GM18502 (cell line): ENCODE data around the gene CFAP92.
"Not testable (repeated sequence)": the region's sequence is repeated elsewhere in the genome, so short reads cannot be mapped to it uniquely, and the experiment has no call there.

Source experiments
- ATAC-seq: cut with Tn5 transposase; IDR thresholded peaks from one replicate; pipeline ENCODE4 v1.9.1; 2021; ENCODE audit warnings: mild to moderate bottlenecking; ENCODE audit not compliant: unreplicated experiment, poor library complexity

CFAP92 gene

GRCh38 chr3:128945041-128945877 lies 48.6 kb downstream of the CFAP92 start:
- no peak for ATAC-seq

- no peak for ATAC-seq
Measured at GRCh38 chr3:128942161-128942952, 51.5 kb downstream of the CFAP92 start.

DNA sequence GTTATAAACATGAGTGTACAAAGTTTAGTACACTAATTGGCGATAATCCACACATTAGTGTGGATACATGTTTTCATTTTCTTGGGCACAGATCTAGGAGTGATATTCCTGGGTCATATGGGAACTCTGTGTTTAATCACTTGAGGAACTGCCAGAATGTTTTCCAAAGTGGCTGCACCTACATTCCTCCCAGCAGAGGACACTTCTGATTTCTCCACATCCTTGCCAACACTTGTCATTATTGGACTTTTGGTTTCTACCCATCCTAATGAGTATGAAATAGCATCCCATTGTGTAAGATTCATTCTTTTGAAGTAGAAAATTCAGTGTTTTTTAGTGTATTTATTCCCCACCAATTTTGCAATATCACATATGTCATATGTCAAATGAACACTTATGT lies 53.6 kb downstream of the CFAP92 start:
- ATAC-seq = no peak

DNA sequence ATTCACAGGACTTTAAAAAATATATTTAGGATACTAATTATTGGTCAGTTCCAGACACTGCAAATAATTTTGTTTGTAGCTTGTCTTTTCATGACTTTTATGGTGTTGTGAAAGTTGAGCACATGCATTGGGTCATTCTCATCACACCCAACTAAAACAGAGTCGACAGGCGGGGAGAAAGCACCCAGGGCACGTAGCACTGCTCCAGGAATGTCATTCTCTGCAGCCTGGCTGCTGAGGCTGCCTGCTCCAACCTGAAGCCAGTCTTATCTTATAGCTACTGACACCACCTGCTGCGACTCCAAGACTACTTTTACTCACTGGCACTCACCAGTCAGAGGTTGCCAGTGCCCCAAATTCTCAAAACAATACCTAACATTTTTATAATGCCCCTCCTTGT lies 57.5 kb downstream of the CFAP92 start:
- ATAC-seq = no peak

DNA sequence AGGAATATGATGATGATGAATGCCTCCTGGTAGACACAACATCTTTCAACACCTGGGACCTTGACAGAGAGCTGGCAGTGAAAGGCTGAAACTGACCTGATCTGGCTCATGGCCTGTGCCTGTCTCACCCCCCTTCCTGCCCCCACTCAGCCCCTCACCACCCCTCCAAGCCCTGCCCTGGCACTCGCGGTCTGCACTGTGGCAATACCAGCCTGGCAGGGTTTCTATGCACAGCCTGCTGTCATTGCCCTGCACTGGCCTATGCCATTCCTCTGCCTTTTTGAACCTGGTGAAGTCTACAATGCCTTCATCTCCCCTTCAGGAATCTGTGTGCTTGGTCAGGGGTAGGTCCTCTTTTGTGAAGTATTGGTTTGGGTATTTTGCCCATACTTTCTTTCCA lies 58.0 kb downstream of the CFAP92 start:
- ATAC-seq = no peak

GRCh38 chr3:128933922-128934253 lies 60.0 kb downstream of the CFAP92 start:
- ATAC-seq = no peak

DNA sequence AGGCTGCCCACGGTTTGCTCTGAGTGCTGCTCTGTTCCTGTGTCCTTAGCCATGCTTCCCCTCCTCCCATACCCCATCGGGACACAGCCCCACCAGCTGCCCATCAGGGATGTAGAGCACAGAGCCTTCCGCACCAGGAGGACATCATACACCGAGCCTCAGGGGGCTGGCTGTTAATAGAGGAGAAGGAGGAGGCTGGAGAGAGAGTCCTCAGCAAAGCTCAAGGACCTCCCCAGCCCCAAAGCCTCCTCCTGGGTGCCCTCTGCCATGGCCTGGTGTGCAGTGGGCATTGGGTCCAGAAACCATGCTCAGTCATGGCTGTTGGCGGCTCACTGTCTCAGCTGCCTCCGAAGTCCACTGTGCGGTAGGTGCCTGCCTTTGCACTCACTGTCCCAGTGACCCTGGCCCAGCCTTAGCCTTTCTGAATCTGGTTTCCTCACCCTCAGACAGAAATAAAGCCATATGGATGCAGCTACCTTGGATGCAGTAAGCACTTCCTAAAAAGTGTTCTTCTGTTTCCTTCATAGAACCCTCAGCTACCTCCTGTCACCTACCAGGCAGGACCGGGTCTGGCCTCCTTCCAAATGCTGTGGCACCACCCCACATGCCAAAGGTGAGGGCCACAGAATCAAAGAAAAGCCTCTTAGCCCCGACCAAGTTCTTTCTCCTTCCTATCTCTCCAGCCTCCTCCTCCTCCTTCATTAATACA lies 60.5 kb downstream of the CFAP92 start:
- no peak for ATAC-seq

DNA sequence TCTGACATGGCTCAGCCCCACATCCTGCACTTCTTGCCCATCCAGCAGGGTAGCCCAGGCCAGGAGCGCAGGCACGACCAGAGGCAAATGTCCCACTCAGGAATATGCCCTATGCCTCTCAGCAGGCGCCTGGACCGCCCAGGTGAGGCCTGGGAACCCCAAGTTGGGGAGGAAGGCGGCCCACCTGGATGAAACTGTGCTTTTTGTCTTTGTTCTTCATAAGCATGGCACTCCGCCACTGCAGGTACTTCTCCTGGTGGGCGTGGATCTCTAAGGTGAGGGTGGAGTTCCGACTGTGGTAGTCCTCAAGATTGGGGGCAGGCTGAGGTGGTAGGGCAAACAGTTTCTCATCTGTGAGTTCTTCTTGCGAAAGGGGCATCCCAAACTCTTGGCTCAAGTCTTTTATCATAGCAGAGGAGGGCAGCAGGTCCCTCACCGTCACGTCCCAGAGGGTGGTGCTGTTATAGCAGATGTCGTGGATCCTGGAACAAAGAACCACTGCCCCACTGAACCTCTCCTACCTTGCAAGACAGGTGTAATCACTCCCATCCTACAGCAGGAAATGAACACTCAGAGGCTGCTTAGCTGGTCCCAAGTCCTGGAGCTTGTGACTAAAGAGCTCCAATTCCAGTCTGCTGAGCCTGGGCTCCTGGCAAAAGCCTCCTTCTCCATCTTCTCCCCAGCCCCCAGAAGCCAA lies 61.2 kb downstream of the CFAP92 start:
- ATAC-seq = no peak

DNA sequence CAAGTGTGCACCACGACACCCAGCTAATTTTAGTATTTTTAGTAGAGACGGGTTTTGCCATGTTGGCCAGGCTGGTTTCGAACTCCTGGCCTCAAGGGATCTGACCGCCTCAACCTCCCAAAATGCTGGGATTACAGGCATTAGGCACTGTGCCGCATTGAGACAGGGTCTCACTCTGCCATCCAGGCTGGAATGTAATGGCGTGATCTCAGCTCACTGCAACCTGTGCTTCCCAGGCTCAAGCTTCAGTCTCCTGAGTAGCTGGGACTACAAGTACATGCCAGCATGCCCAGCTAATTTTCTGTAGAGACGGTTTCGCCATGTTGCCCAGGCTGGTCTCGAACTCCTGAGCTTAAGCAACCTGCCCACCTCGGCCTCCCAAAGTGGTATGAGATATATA lies 62.8 kb downstream of the CFAP92 start:
- ATAC-seq = no peak

DNA sequence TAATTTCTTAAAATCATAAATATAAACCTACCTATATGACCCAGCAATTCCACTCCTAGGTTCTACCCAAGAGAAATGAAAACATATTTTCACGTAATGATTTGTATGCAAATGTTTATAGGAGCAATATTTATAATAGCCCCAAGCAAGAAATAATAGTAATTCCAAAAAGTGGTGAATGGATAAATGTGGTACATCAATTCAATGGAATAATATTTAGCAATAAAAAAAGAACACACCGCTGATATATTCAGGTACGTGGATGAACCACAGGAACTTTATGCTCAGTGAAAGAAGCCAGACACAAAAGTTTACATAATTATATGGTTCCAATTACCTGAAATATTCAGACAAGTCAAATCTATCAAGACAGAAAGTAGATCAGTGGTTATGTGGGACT lies 64.5 kb downstream of the CFAP92 start:
- ATAC-seq = no peak

DNA sequence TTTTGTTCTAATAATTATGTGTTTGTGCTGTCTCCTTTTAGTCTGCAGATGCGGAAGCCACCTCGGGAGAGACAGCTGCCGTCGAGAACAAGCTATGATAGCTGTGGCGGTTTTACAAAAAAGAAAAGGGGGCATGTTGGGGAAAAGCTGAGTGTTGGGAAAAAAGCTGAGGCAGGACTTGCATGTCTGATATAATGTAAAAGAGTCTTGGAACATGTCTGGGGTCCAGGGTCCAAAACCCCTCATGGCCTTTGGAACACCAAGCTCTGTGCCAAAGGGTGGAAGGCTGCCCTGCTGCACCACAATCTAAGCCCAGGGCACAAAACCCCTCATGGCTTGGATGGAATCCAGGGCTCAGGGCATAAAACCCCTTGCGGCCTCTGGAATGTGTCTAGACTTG lies 69.9 kb downstream of the CFAP92 start:
- not testable (repeated sequence) for ATAC-seq

DNA sequence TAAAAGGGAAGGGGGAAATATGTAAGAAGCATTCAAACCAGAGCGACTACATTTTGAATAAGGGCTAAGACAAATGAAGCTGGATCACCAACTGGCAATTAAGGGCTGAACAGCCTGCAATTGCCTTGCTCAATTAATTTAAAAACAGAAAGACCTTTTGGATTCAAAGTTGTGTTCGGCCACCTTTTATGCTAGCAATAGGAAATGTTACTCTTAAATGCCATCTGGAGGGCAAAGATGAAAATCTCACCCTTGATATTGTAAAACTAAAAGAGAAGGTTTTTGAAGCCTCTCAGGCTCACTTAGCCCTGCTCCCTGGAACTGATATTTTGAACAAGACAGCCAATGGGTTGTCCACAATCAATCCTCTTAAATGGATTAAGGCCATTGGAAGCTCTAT lies 70.3 kb downstream of the CFAP92 start:
- ATAC-seq = no peak

- no peak for ATAC-seq
Measured at GRCh38 chr3:128922804-128923459, 70.9 kb downstream of the CFAP92 start.

DNA sequence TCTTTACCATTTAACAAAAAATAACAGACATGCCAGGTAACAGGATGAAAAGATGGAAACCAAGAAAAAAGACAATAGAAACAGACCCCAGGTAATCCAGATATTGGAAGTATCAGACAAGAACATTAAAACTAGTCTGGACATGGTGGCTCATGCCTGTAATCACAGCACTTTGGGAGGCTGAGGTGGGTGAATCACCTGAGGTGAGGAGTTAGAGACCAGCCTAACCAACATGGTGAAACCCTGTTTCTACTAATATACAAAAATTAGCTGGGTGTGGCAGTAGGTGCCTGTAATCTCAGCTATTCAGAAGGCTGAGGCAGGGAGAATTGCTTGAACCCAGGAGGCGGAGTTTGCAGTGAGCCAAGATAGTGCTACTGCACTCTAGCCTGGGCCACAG lies 73.9 kb downstream of the CFAP92 start:
- no peak for ATAC-seq

GRCh38 chr3:128917291-128917690 lies 76.6 kb downstream of the CFAP92 start:
- ATAC-seq = no peak

GRCh38 chr3:128914966-128915645 lies 78.8 kb downstream of the CFAP92 start:
- no peak for ATAC-seq

DNA sequence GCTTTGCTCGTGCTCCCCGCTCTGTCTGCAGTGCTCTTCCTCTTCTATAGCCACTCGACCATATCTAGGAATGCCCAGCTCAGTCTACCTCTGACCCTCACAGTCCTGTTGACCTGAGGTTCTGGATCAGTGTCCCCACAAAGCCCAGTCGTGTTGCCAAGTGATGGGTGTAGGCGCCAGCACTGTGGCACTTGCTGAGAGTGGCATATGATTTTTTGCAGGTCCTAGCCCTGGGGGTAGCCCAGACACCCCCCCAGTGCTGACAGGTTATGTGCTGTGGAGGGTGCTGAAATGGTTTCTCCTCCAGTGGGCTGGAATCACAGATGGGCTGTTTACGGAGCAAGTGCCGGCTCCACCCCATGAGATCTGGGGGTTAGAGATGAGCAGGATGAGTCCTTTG lies 82.0 kb downstream of the CFAP92 start:
- ATAC-seq = no peak

DNA sequence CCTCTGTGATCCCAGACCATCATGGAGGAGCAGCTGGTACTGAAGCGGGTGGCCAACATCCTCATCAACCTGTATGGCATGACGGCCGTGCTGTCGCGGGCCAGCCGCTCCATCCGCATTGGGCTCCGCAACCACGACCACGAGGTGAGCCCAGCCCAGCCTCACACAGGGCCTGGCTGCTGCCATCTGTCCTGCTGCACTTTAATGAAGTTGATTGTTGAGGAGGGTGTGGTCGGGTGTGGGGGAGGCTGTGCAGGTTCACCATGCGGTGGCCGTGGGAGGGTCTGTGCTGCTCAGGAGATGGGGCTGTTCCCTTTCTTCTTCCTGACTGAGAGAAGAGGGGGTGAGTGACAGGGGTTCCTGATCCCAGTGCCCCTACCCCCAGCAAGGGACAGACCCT lies 83.9 kb downstream of the CFAP92 start:
- no peak for ATAC-seq

DNA sequence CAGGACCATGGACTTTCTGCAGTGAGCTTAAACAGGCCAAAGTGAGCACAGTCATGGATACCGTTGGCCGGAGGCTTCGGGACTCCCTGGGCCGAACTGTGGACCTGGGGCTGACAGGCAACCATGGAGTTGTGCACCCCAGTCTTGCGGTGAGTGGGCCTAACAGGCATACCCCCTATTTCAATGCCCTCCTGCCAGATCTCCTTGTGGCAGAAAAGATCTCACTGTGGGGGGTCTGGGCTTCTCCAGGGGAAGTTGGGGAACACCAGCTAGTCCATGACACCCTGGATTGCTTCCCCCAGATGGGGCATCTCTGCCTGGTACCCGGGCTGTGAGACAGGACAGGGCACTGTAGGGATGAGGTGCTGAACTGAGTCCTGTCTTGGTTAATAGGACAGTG lies 84.9 kb downstream of the CFAP92 start:
- no peak for ATAC-seq
